Transverse colon (tissue), 4 donors: ENCODE results near the gene ARRB2. TPM values are rescaled to one million over a fixed set of nuclear protein-coding genes. Genes with fewer than 3 reads are reported as not detected.

Experiments
- DNase-seq: peaks from one replicate; pipeline ENCODE4 v3.0.0-alpha.2; 2019
- H3K27ac ChIP-seq, 4 donors: fragments of 200-600 bp; sonication (generic); 2 replicates each; pipeline ENCODE4 v1.5.1; 2016 to 2018; ENCODE audit warnings: inconsistent platforms in 4 of 4
- H3K27me3 ChIP-seq: fragments of 200-600 bp; sonication (generic); 2 replicates; pipeline ENCODE4 v1.5.1; 2017; ENCODE audit warnings: inconsistent platforms
- H3K36me3 ChIP-seq, 4 donors: fragments of 200-600 bp; sonication (generic); 2 replicates each; pipeline ENCODE4 v1.5.1; 2017 to 2019; ENCODE audit warnings: inconsistent platforms in 4 of 4
- H3K4me1 ChIP-seq, 4 donors: fragments of 200-600 bp; sonication (generic); 2 replicates each; pipeline ENCODE4 v1.5.1; 2017 to 2020; ENCODE audit warnings: inconsistent platforms in 4 of 4
- H3K4me3 ChIP-seq, 4 donors: fragments of 200-600 bp; sonication (generic); 1 replicate in 1 of 4; 2 replicates in 3 of 4; pipeline versions ENCODE4 v1.5.1 to v1.6.1; 2017 to 2019; ENCODE audit warnings: inconsistent platforms in 4 of 4
- H3K9me3 ChIP-seq, 2 donors: fragments of 200-600 bp; sonication (generic); 2 replicates each; pipeline ENCODE4 v1.5.1; 2017 to 2019; ENCODE audit warnings: inconsistent platforms in 2 of 2
- EP300 ChIP-seq: sonication (generic); formaldehyde crosslinking; IDR thresholded peaks from one replicate; pipeline ENCODE4 v1.6.1; 2017; ENCODE audit warnings: antibody characterized with exemption, low read depth
- POLR2A ChIP-seq: fragments of 450-650 bp; IDR thresholded peaks from one replicate; pipeline ENCODE4 v1.6.1; 2016; ENCODE audit warnings: antibody characterized with exemption, mild to moderate bottlenecking, moderate library complexity
- POLR2AphosphoS5 ChIP-seq, 3 donors: sonication (generic); formaldehyde crosslinking; IDR thresholded peaks; one replicate each; pipeline ENCODE4 v1.6.1; 2016; ENCODE audit warnings: antibody characterized with exemption in 3 of 3
- WGBS, 2 donors: methylation state at CpG; one replicate each; pipeline ENCODE4 v1.1.5; 2018; ENCODE audit warnings: low coverage in 1 of 2; 5-methylcytosine and 5-hydroxymethylcytosine counted together
- in situ Hi-C, 4 donors: fragments of 200-750 bp; cut with MboI; loops; one replicate each; pipeline versions ENCODE4 v1.15.0 to v1.15.1; 2017; ENCODE audit warnings: low sequenced_read_pairs in 3 of 4, low pct_ligation_motif_present in 1 of 4, low pct_unique_long_range_greater_than_20kb in 1 of 4
- intact Hi-C: fragments of 100-400 bp; cut with DNase I; formaldehyde crosslinking; loops from one replicate; pipeline ENCODE4 v1.15.1; 2023; ENCODE audit warnings: low total_unique reads
- total RNA-seq, 4 donors: library from RNA; depleted of rRNA; stranded (reverse); fragments of >200 nt; gene quantifications; one replicate each; pipeline ENCODE4 v1.1.0, GENCODE V29; 2016
- TF ChIP-seq, protein P1 (sequence below), 5 experiments: fragments of 200-600 bp in 3 of 5; fragments of 450-650 bp in 2 of 5; sonication (generic) in 3 of 5; IDR thresholded peaks; 1 replicate in 2 of 5; 2 replicates in 3 of 5; pipeline ENCODE4 v1.5.1; 2016 to 2017; ENCODE audit warnings: antibody characterized with exemption in 5 of 5, inconsistent platforms in 3 of 5, mild to moderate bottlenecking in 2 of 5, moderate library complexity in 1 of 5

ARRB2 gene
- total RNA-seq, 4 donors from 2014 or later, result 19.3 to 47.9 (median 36.8) TPM

- Histone ChIP-seq H3K27me3 (no peaks in the 10 kb centered on the region), H3K36me3 (peaks cover 0 to 10% (median 0%) of the 10 kb centered on the region in 4 donors), H3K4me1 (peaks cover 0 to 15% (median 7%) of the 10 kb centered on the region in 4 donors), H3K27ac (no peak overlapping the region), H3K9me3 (no peaks in the 10 kb centered on the region), H3K4me3 (no peak overlapping the region)
- in situ Hi-C loops (loop anchor here in 1 of 4 donors (10.0 kb wide), 1 partner anchor 166 kb away; no protein-coding TSS in a partner anchor), intact Hi-C loops (no loop called here)
- 77 to 80% methylated on average over 4 to 10 of the region's 10 CpGs for WGBS, 2 donors
- no peak for DNase-seq
- TF ChIP-seq, protein P1, sequence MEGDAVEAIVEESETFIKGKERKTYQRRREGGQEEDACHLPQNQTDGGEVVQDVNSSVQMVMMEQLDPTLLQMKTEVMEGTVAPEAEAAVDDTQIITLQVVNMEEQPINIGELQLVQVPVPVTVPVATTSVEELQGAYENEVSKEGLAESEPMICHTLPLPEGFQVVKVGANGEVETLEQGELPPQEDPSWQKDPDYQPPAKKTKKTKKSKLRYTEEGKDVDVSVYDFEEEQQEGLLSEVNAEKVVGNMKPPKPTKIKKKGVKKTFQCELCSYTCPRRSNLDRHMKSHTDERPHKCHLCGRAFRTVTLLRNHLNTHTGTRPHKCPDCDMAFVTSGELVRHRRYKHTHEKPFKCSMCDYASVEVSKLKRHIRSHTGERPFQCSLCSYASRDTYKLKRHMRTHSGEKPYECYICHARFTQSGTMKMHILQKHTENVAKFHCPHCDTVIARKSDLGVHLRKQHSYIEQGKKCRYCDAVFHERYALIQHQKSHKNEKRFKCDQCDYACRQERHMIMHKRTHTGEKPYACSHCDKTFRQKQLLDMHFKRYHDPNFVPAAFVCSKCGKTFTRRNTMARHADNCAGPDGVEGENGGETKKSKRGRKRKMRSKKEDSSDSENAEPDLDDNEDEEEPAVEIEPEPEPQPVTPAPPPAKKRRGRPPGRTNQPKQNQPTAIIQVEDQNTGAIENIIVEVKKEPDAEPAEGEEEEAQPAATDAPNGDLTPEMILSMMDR (IDR thresholded peaks at IDR 0.05), result no peak
- no peak for TF ChIP-seq POLR2A
- TF ChIP-seq POLR2AphosphoS5 (IDR thresholded peaks at IDR 0.05), result no peak
- no peak for TF ChIP-seq EP300
Measured at GRCh38 chr17:4719146-4719545, 8.7 kb downstream of the ARRB2 start.

- Histone ChIP-seq H3K27me3 (no peaks in the 10 kb centered on the region), H3K36me3 (peaks cover 0 to 10% (median 0%) of the 10 kb centered on the region in 4 donors), H3K4me1 (peaks cover 0 to 13% (median 7%) of the 10 kb centered on the region in 4 donors), H3K9me3 (no peaks in the 10 kb centered on the region), H3K4me3 (no peak overlapping the region), H3K27ac (no peak overlapping the region)
- intact Hi-C loops (no loop called here), in situ Hi-C loops (loop anchor here in 1 of 4 donors (10.0 kb wide), 1 partner anchor 165 kb away; no protein-coding TSS in a partner anchor)
- TF ChIP-seq POLR2AphosphoS5 (IDR thresholded peaks at IDR 0.05), result no peak
- TF ChIP-seq, protein P1 (IDR thresholded peaks at IDR 0.05), result no peak
- TF ChIP-seq POLR2A, result no peak
- TF ChIP-seq EP300, result no peak
- no peak for DNase-seq
- 75 to 79% methylated on average over 9 to 15 of the region's 15 CpGs for WGBS, 2 donors
Measured at GRCh38 chr17:4719684-4720221, 9.3 kb downstream of the ARRB2 start.

- TF ChIP-seq POLR2A (no peak), POLR2AphosphoS5 (IDR thresholded peaks at IDR 0.05) (no peak), EP300 (no peak)
- TF ChIP-seq, protein P1 (IDR thresholded peaks at IDR 0.05), result no peak
- Histone ChIP-seq H3K27ac (peak overlapping the region in 1 of 4 donors; percentile 65), H3K27me3 (no peaks in the 10 kb centered on the region), H3K4me3 (no peak overlapping the region), H3K9me3 (no peaks in the 10 kb centered on the region), H3K36me3 (peaks cover 0 to 10% (median 0%) of the 10 kb centered on the region in 4 donors), H3K4me1 (peaks cover 0 to 13% (median 7%) of the 10 kb centered on the region in 4 donors)
- no peak for DNase-seq
- intact Hi-C loops, result no loop called here
- in situ Hi-C loops, result no loop called here
- 89% methylated on average over 7 of the region's 7 CpGs; no CpG with 5 or more reads in 1 of the 2 donors for WGBS, 2 donors
Measured at GRCh38 chr17:4720787-4721186, 10.4 kb downstream of the ARRB2 start.

- 60 to 61% methylated on average over 3 to 17 of the region's 20 CpGs for WGBS, 2 donors
- DNase-seq, result peak; percentile 78
- H3K27ac ChIP-seq, result peak overlapping the region; percentile 44 to 65 (median 55)
- H3K9me3 ChIP-seq, result no peaks in the 10 kb centered on the region
- H3K4me1 ChIP-seq, result peaks cover 0 to 13% (median 7%) of the 10 kb centered on the region in 4 donors
- intact Hi-C loops (no loop called here), in situ Hi-C loops (no loop called here)
- TF ChIP-seq EP300 (no peak), POLR2A (peak; percentile 7), POLR2AphosphoS5 (IDR thresholded peaks at IDR 0.05) (peak; percentile 14 to 59 (median 57))
- TF ChIP-seq, protein P1 (IDR thresholded peaks at IDR 0.05), result no peak
- peaks cover 0 to 8% (median 0%) of the 10 kb centered on the region in 4 donors for H3K36me3 ChIP-seq
- H3K4me3 ChIP-seq, result no peak overlapping the region
- H3K27me3 ChIP-seq, result no peaks in the 10 kb centered on the region
Measured at GRCh38 chr17:4721203-4722135, 11.0 kb downstream of the ARRB2 start.
